ENCODE measurements around the gene ALDH2.

GRCh38 chr12:111826992-111827391 is 60.3 kb downstream of the ALDH2 start:
- TF ChIP-seq, protein P1, sequence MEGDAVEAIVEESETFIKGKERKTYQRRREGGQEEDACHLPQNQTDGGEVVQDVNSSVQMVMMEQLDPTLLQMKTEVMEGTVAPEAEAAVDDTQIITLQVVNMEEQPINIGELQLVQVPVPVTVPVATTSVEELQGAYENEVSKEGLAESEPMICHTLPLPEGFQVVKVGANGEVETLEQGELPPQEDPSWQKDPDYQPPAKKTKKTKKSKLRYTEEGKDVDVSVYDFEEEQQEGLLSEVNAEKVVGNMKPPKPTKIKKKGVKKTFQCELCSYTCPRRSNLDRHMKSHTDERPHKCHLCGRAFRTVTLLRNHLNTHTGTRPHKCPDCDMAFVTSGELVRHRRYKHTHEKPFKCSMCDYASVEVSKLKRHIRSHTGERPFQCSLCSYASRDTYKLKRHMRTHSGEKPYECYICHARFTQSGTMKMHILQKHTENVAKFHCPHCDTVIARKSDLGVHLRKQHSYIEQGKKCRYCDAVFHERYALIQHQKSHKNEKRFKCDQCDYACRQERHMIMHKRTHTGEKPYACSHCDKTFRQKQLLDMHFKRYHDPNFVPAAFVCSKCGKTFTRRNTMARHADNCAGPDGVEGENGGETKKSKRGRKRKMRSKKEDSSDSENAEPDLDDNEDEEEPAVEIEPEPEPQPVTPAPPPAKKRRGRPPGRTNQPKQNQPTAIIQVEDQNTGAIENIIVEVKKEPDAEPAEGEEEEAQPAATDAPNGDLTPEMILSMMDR (IDR thresholded peaks at IDR 0.05; ENCODE audit: low read depth, low read length, poor library complexity, severe bottlenecking): no peak
- no peak for TF ChIP-seq EZH2phosphoT487 (IDR thresholded peaks at IDR 0.05; ENCODE audit: borderline replicate concordance, low read length)

All from DOHH2 (cell line).